Germinal center (tissue), 1 donor: ENCODE data around the gene ZDBF2.
"Not testable (repeated sequence)": the region's sequence is repeated elsewhere in the genome, so short reads cannot be mapped to it uniquely, and the experiment has no call there.

Source experiments
- DNase-seq: peaks from one replicate; pipeline ENCODE4 v3.0.0; 2012; ENCODE audit warnings: mixed read lengths, low spot score

The ZDBF2 gene

GRCh38 chr2:206259376-206260187 lies 14.9 kb upstream of the ZDBF2 start:
- no peak for DNase-seq

GRCh38 chr2:206260188-206261012 lies 14.1 kb upstream of the ZDBF2 start:
- peak; percentile 49 for DNase-seq

- DNase-seq: no peak
These were observed 10.4 kb upstream of the ZDBF2 start for GRCh38 chr2:206263959-206264603.

GRCh38 chr2:206266130-206267125 lies 8.0 kb upstream of the ZDBF2 start:
- peak; percentile 15 for DNase-seq

- no peak for DNase-seq
These were observed 6.9 kb upstream of the ZDBF2 start for GRCh38 chr2:206267567-206267966.

- DNase-seq: no peak
These were observed 3.4 kb upstream of the ZDBF2 start for GRCh38 chr2:206271065-206271464.

GRCh38 chr2:206273905-206274304 lies 558 bp upstream of the ZDBF2 start:
- no peak for DNase-seq

GRCh38 chr2:206275312-206276055 lies 1.0 kb downstream of the ZDBF2 start:
- DNase-seq: no peak

- no peak for DNase-seq
These were observed 1.9 kb downstream of the ZDBF2 start for GRCh38 chr2:206276169-206276942.

GRCh38 chr2:206277503-206277902 lies 3.0 kb downstream of the ZDBF2 start:
- DNase-seq: no peak

GRCh38 chr2:206282746-206283145 lies 8.3 kb downstream of the ZDBF2 start:
- no peak for DNase-seq

- DNase-seq: no peak
These were observed 12.7 kb downstream of the ZDBF2 start for GRCh38 chr2:206287197-206287596.

GRCh38 chr2:206289391-206289790 lies 14.9 kb downstream of the ZDBF2 start:
- DNase-seq: no peak

- no peak for DNase-seq
These were observed 21.7 kb downstream of the ZDBF2 start for GRCh38 chr2:206296128-206296527.

GRCh38 chr2:206299608-206300007 lies 25.1 kb downstream of the ZDBF2 start:
- DNase-seq: not testable (repeated sequence)

- no peak for DNase-seq
These were observed 31.2 kb downstream of the ZDBF2 start for GRCh38 chr2:206305523-206306245.

GRCh38 chr2:206311026-206311425 lies 36.6 kb downstream of the ZDBF2 start:
- DNase-seq: no peak

GRCh38 chr2:206316141-206316540 lies 41.7 kb downstream of the ZDBF2 start:
- DNase-seq: no peak

GRCh38 chr2:206323033-206323432 lies 48.6 kb downstream of the ZDBF2 start:
- DNase-seq: no peak
